IPS-18c (cell line): ENCODE measurements around the gene MST1.

Source experiments
- H3K4me3 ChIP-seq: 2 replicates; pipeline ENCODE4 v1.7.0; 2013; ENCODE audit warnings: low read depth, mild to moderate bottlenecking, low read length, moderate library complexity; ENCODE audit not compliant: insufficient read depth
- H3K9me3 ChIP-seq: one replicate; pipeline ENCODE4 v1.6.1; 2013; ENCODE audit warnings: mild to moderate bottlenecking, low read length, moderate library complexity; ENCODE audit not compliant: control insufficient read depth, insufficient read depth

The MST1 gene

GRCh38 chr3:49636883-49637609, 52.2 kb downstream of the MST1 start:
- Histone ChIP-seq H3K4me3 (no peak overlapping the region), H3K9me3 (no peaks in the 10 kb centered on the region)

GRCh38 chr3:49634736-49635135, 54.5 kb downstream of the MST1 start:
- Histone ChIP-seq H3K9me3 (no peaks in the 10 kb centered on the region), H3K4me3 (no peak overlapping the region)
